Esophagus (tissue), 2 donors: ENCODE measurements around the gene HOXC9. TPM values are rescaled to one million over a fixed set of nuclear protein-coding genes. Genes with fewer than 3 reads are reported as not detected.

ENCODE experiments used
- H3K27ac ChIP-seq, 2 donors: one replicate each; pipeline ENCODE4 v1.5.1; 2013; ENCODE audit warnings: low read depth in 2 of 2, mild to moderate bottlenecking in 2 of 2, inconsistent platforms in 1 of 2, low read length in 1 of 2, moderate library complexity in 1 of 2
- H3K27me3 ChIP-seq, 2 donors: one replicate each; pipeline ENCODE4 v1.6.1; 2013; ENCODE audit warnings: low read length in 2 of 2, control low read depth in 1 of 2, mild to moderate bottlenecking in 1 of 2; ENCODE audit not compliant: insufficient read depth in 2 of 2, control insufficient read depth in 1 of 2
- H3K36me3 ChIP-seq, 2 donors: one replicate each; pipeline ENCODE4 v1.6.1; 2013; ENCODE audit warnings: low read length in 1 of 2; ENCODE audit not compliant: control insufficient read depth in 2 of 2, insufficient read depth in 2 of 2
- H3K4me1 ChIP-seq, 2 donors: one replicate each; pipeline ENCODE4 v1.6.1; 2013; ENCODE audit warnings: low read length in 1 of 2; ENCODE audit not compliant: control insufficient read depth in 2 of 2, insufficient read depth in 2 of 2
- H3K4me3 ChIP-seq, 2 donors: one replicate each; pipeline ENCODE4 v1.5.1; 2013; ENCODE audit warnings: low read length in 2 of 2, mild to moderate bottlenecking in 2 of 2, low read depth in 1 of 2, moderate library complexity in 1 of 2
- H3K9me3 ChIP-seq, 2 donors: one replicate each; pipeline ENCODE4 v1.6.1; 2013; ENCODE audit warnings: mild to moderate bottlenecking in 2 of 2, low read depth in 1 of 2, low read length in 1 of 2, moderate library complexity in 1 of 2; ENCODE audit not compliant: control insufficient read depth in 2 of 2, insufficient read depth in 1 of 2
- WGBS, 2 donors: extraction: QIAGEN DNeasy Blood & Tissue Kit; methylation state at CpG; one replicate each; pipeline ENCODE4 v1.1.7; 2013; 5-methylcytosine and 5-hydroxymethylcytosine counted together
- polyA plus RNA-seq, 2 donors: library from polyadenylated mRNA; stranded (reverse); fragments of 200-250 nt; gene quantifications; one replicate each; pipeline ENCODE4 v1.2.3, GENCODE V29; 2013
- donor health status: healthy with polysubstance abuse.
- donor health status: Bipolar disorder and iron deficiency.

Gene HOXC9
- polyA plus RNA-seq, 2 donors: 0.20 to 0.51 TPM

DNA sequence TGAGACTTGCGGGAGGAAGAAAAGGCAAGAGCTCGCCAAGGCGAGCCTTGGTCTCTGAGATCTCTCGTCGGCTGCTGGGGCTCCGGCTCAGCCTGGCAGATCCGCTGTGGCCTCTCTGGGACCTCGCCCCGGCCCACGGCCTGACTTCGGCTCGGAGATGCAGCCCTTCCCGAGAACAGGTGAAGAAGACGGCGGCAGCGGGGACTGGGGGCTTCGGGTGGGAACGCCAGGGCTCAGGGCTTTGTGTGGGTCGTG lies 6.0 kb upstream of the HOXC9 start:
- 4 to 16% methylated on average over 19 of the region's 19 CpGs for WGBS, 2 donors

GRCh38 chr12:53994264-53995001 lies 5.5 kb upstream of the HOXC9 start:
- Histone ChIP-seq H3K4me3 (peak overlapping the region in 1 of 2 donors; percentile 62), H3K27me3 (peaks cover 7 to 56% of the 10 kb centered on the region in 2 donors)
- 6 to 7% methylated on average over 56 to 60 of the region's 60 CpGs for WGBS, 2 donors

More for the DNA sequence above, 6.0 kb upstream of the HOXC9 start:
- peaks cover 0 to 9% of the 10 kb centered on the region in 2 donors for H3K4me1 ChIP-seq
- H3K36me3 ChIP-seq: no peaks in the 10 kb centered on the region
- no peak overlapping the region for H3K4me3 ChIP-seq
- H3K27ac ChIP-seq: no peak overlapping the region
- H3K27me3 ChIP-seq: peaks cover 7 to 61% of the 10 kb centered on the region in 2 donors
- no peaks in the 10 kb centered on the region for H3K9me3 ChIP-seq

GRCh38 chr12:53995002-53995377 lies 5.0 kb upstream of the HOXC9 start:
- Histone ChIP-seq H3K27me3 (peaks cover 7 to 52% of the 10 kb centered on the region in 2 donors), H3K4me3 (peak overlapping the region in 1 of 2 donors; percentile 62), H3K4me1 (peaks cover 0 to 6% of the 10 kb centered on the region in 2 donors), H3K27ac (no peak overlapping the region), H3K9me3 (no peaks in the 10 kb centered on the region), H3K36me3 (no peaks in the 10 kb centered on the region)
- 4 to 7% methylated on average over 17 of the region's 17 CpGs for WGBS, 2 donors

More at GRCh38 chr12:53994264-53995001, 5.5 kb upstream of the HOXC9 start:
- Histone ChIP-seq H3K27ac (no peak overlapping the region), H3K36me3 (no peaks in the 10 kb centered on the region), H3K9me3 (no peaks in the 10 kb centered on the region), H3K4me1 (peaks cover 0 to 7% of the 10 kb centered on the region in 2 donors)

- Histone ChIP-seq H3K27ac (no peak overlapping the region), H3K36me3 (no peaks in the 10 kb centered on the region), H3K4me1 (peaks cover under 1 to 11% of the 10 kb centered on the region in 2 donors), H3K9me3 (no peaks in the 10 kb centered on the region), H3K4me3 (peak overlapping the region; percentile 46 to 62), H3K27me3 (peaks cover 5 to 53% of the 10 kb centered on the region in 2 donors)
- 2 to 6% methylated on average over 48 of the region's 48 CpGs for WGBS, 2 donors
Observed at GRCh38 chr12:53995378-53996239, 4.4 kb upstream of the HOXC9 start.

- 51 to 63% methylated on average over 29 of the region's 29 CpGs for WGBS, 2 donors
- Histone ChIP-seq H3K4me3 (peak overlapping the region in 1 of 2 donors; percentile 62), H3K9me3 (no peaks in the 10 kb centered on the region), H3K4me1 (peaks cover 2 to 13% of the 10 kb centered on the region in 2 donors), H3K27me3 (peaks cover 3 to 53% of the 10 kb centered on the region in 2 donors), H3K27ac (no peak overlapping the region), H3K36me3 (no peaks in the 10 kb centered on the region)
Observed at GRCh38 chr12:53996240-53997203, 3.4 kb upstream of the HOXC9 start.

DNA sequence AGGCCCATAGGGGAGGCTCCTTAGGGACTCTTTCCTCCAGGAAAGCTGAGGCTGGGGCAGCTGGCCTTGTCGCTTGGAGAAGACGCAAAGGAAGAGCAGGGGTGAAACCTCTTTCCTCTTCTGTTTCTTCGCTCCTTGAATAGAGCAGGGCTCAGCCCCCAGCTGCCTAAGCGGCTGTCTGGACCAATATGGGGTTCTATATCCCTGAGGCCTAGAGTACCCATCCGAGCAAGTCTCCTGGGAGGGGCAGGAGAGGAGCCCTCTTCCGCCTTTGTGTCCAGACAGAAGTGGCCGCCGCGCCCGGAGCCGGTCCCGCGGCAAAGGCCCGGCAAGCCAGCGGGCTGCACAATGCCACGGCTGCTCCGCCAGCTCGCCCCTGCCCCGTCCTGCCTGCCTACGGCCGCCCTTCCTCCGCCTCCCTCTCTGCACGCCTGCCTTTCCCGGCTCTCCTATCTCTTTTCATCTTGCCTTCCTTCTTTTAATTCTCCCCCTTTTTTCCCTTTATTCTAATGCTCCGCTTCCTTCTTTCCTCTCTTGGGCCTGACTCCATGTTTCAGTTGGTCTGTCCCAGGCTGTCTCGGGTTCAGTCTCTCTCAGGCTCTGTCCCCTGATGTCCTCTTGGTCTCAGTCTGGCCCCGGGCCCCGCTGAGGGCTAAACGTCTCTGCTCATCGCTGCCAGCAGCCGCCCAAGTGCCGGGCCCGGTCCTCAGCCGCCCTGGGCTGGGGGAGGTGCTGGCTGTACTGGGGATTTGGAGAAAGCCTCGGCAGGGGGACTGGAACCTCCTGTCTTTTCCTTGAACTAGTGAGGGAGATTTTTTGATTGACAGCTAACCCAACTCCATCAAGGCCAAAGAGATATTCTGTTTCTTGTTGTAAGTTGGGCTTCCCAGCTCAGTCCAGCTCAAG lies 2.5 kb upstream of the HOXC9 start:
- H3K4me3 ChIP-seq: no peak overlapping the region
- H3K27me3 ChIP-seq: peaks cover 3 to 48% of the 10 kb centered on the region in 2 donors
- H3K27ac ChIP-seq: no peak overlapping the region
- H3K4me1 ChIP-seq: peaks cover 2 to 13% of the 10 kb centered on the region in 2 donors
- WGBS, 2 donors: 22 to 38% methylated on average over 26 to 35 of the region's 35 CpGs
- no peaks in the 10 kb centered on the region for H3K9me3 ChIP-seq
- no peaks in the 10 kb centered on the region for H3K36me3 ChIP-seq

- no peak overlapping the region for H3K4me3 ChIP-seq
- WGBS, 2 donors: 18 to 30% methylated on average over 11 of the region's 11 CpGs
- H3K4me1 ChIP-seq: peaks cover 2 to 13% of the 10 kb centered on the region in 2 donors
- no peak overlapping the region for H3K27ac ChIP-seq
- H3K27me3 ChIP-seq: peaks cover 3 to 44% of the 10 kb centered on the region in 2 donors
- no peaks in the 10 kb centered on the region for H3K9me3 ChIP-seq
- no peaks in the 10 kb centered on the region for H3K36me3 ChIP-seq
Observed at GRCh38 chr12:53998110-53998899, 1.7 kb upstream of the HOXC9 start.

DNA sequence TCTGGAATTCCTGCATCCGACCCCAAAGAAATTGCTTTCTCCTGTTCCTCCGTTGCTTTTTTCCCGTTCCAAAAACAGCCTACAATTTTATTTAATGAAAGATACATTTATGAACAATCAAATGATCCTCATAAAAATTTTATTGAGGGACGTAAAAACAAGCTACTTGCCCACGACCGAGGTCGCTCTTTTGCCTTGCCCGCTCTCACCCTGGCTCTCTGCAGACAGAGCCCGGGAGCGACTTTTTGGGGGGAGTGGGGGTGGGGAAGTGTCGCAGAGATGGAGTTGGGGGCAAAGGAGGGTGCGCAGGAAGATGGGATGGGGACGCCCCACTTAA lies 1.1 kb upstream of the HOXC9 start:
- Histone ChIP-seq H3K36me3 (no peaks in the 10 kb centered on the region), H3K4me1 (peaks cover 2 to 13% of the 10 kb centered on the region in 2 donors), H3K27ac (no peak overlapping the region), H3K9me3 (no peaks in the 10 kb centered on the region), H3K4me3 (peak overlapping the region in 1 of 2 donors; percentile 4), H3K27me3 (peaks cover 3 to 40% of the 10 kb centered on the region in 2 donors)
- WGBS, 2 donors: 6 to 14% methylated on average over 13 of the region's 13 CpGs
